ENCODE data around the gene CREB3L4. TPM values are rescaled to one million over a fixed set of nuclear protein-coding genes. Genes with fewer than 3 reads are reported as not detected.
A peak's percentile ranks its signal among the peaks of the same experiment; 100 is the strongest.

Gene CREB3L4
- total and polyA plus RNA-seq, 5 experiments from 2014 or later: 4.3 to 13.2 (median 6.0) TPM

DNA sequence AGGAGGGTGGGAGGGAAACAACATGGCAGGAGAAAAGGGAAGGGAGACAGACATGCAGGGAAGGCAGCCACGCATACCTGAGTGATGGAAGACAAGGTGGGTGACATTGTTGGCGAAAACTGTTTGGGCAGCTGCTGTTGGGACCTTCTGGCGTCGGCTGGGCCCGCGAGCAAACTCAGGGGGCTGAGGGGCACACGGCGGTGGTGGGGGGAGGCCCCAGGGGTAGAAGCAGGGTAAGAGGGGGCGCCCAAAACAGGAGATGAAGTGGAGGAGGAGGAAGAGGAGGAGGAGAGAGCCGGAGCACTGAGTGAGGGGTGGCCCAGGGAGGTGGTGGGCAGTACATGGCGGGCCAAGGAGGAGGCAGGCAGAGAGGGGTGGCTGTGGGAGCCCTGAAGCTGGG, 16.5 kb upstream of the CREB3L4 start:
- Mint-ChIP-seq H3K36me3 (peaks cover 4 to 72% (median 11%) of the 10 kb centered on the region in 3 donors), H3K27me3 (no peaks in the 10 kb centered on the region), H3K4me3 (no peak overlapping the region), H3K27ac (peak overlapping the region in 4 of 10 donors; percentile 9 to 84 (median 64)), H3K9me3 (no peaks in the 10 kb centered on the region), H3K4me1 (peaks cover 29 to 53% (median 48%) of the 10 kb centered on the region in 4 donors)
- POLR2A ChIA-PET: interaction anchor here (0.6 to 14.0 kb wide), 4 partner anchors 11 to 418 kb away, joined by 3 to 315 read pairs (median 4); partner anchors contain the start of genes CREB3L4, CRTC2, GATAD2B and JTB
- no peak for ATAC-seq
- no peak for DNase-seq

GRCh38 chr1:153951801-153952200, 15.9 kb upstream of the CREB3L4 start:
- Mint-ChIP-seq H3K27ac (peak overlapping the region in 8 of 10 donors; percentile 24 to 86 (median 60)), H3K4me1 (peaks cover 32 to 58% (median 53%) of the 10 kb centered on the region in 4 donors), H3K36me3 (peaks cover 4 to 71% (median 11%) of the 10 kb centered on the region in 3 donors), H3K9me3 (no peaks in the 10 kb centered on the region), H3K4me3 (no peak overlapping the region), H3K27me3 (no peaks in the 10 kb centered on the region)
- DNase-seq (no peak), ATAC-seq (no peak)
- POLR2A ChIA-PET: interaction anchor here (0.6 to 1.5 kb wide), 2 partner anchors 29 to 419 kb away, joined by 3 to 6 read pairs; partner anchors contain the start of gene GATAD2B

DNA sequence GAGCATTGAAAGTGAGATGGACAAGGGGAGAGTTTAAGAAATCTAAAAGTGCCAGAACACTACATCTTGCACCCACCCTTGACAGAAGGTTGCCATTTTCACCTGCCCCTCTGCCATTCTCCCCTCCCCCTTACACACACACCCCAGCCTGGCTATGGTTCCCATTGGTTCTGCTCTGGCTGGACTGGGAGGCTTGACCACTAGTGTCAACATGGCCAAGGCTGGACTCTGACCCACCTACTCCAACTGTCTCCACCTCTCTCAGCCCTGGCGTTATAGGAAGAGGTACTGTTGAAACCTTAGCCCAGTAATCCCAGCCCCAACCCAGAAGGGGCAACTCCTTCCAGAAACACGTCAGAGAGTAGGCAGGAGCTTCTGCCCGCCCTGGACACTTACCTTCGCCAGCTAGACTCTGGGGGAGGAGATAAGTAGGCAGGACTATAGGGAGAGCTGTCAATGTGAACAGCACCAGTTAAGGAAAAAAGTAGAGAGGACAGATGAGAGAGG, 13.8 kb upstream of the CREB3L4 start:
- POLR2A ChIA-PET: interaction anchor here (2.9 to 8.7 kb wide), 6 partner anchors 9 to 37 kb away, joined by 12 to 118 read pairs (median 42); partner anchors contain the start of genes CREB3L4, DENND4B, JTB and RAB13
- Mint-ChIP-seq H3K27ac (peak overlapping the region; percentile 47 to 97 (median 86)), H3K9me3 (no peaks in the 10 kb centered on the region), H3K27me3 (no peaks in the 10 kb centered on the region), H3K36me3 (peaks cover 4 to 53% (median 11%) of the 10 kb centered on the region in 3 donors), H3K4me3 (peak overlapping the region in 7 of 10 donors; percentile 14 to 83 (median 41)), H3K4me1 (peaks cover 40 to 61% (median 57%) of the 10 kb centered on the region in 4 donors)
- ATAC-seq (no peak), DNase-seq (no peak)

GRCh38 chr1:153954826-153955225, 12.9 kb upstream of the CREB3L4 start:
- ATAC-seq (no peak), DNase-seq (no peak)
- H3K4me3 Mint-ChIP-seq: peak overlapping the region in 8 of 10 donors; percentile 10 to 95 (median 40)
- H3K9me3 Mint-ChIP-seq: no peaks in the 10 kb centered on the region
- peak overlapping the region in 8 of 10 donors; percentile 71 to 97 (median 90) for H3K27ac Mint-ChIP-seq
- POLR2A ChIA-PET: interaction anchor here (1.0 to 8.7 kb wide), 7 partner anchors 8 to 36 kb away, joined by 4 to 118 read pairs (median 24); partner anchors contain the start of genes CREB3L4, DENND4B, JTB and RAB13
- H3K27me3 Mint-ChIP-seq: no peaks in the 10 kb centered on the region
- peaks cover 4 to 46% (median 11%) of the 10 kb centered on the region in 3 donors for H3K36me3 Mint-ChIP-seq
- H3K4me1 Mint-ChIP-seq: peaks cover 40 to 63% (median 60%) of the 10 kb centered on the region in 4 donors

DNA sequence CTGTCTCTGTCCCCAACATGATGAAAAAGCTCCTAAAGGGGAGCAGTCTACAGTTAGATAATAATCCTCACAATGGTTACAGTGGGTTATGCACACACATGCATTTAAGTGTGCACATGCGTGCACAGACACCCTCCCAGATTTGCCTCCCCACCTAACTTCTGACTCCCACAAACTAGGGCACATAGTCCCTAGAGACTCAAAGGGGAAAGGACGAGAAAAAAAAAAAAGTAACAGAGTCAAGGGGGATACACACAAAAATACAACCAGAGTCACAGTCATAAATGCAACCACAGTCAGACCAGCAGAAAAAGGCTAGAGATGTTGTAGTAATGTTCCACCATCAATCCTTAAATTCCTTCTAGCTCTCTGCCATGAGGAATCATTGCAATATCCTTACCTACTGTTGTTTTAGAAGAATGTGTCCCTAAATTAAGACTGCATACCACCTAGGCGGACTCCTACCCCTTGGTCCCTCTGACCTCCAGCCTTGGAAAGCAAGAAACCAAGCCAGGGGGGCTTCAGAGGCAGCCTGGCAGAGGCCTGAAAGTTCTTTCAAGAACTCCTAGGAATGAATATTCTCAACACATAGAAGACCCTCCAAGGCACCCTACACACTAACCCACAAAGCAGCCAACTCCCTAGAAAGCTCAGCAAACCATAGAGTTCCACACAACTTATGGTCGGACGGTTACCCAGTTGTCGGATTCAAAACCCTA, 10.5 kb upstream of the CREB3L4 start:
- ATAC-seq: peak in 1 of 2 donors; percentile 2
- POLR2A ChIA-PET: interaction anchor here (0.8 to 13.8 kb wide), 10 partner anchors 10 to 285 kb away, joined by 3 to 315 read pairs (median 32); partner anchors contain the start of genes CREB3L4, DENND4B, GATAD2B and JTB

DNA sequence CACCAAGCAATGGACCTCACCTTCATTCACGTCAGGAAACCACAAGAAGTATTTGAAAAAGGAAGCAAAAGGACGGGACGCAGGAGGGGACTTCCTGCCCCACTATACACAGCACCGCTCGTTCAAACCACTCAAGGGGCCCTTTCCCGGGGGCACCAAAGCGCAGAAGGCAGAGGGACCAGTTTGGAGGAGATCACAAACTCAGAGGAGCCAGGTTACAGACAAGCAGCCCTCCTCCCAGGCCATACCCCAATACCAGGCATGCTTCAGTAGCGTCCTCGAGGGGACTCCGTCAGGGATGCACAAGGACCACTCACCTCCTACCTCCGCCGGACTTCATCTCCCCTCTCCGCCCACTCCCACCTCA, 10.0 kb upstream of the CREB3L4 start:
- POLR2A ChIA-PET: interaction anchor here (0.9 to 13.8 kb wide), 8 partner anchors 10 to 38 kb away, joined by 3 to 315 read pairs (median 52); partner anchors contain the start of genes CREB3L4, DENND4B, GATAD2B and JTB
- Mint-ChIP-seq H3K36me3 (peaks cover 0 to 17% (median 5%) of the 10 kb centered on the region in 3 donors), H3K4me1 (peaks cover 36 to 78% (median 62%) of the 10 kb centered on the region in 4 donors)

More for the DNA sequence above, 10.5 kb upstream of the CREB3L4 start:
- peak overlapping the region; percentile 85 to 98 (median 96) for H3K27ac Mint-ChIP-seq
- H3K9me3 Mint-ChIP-seq: no peaks in the 10 kb centered on the region
- no peak for DNase-seq
- peak overlapping the region; percentile 86 to 100 (median 98) for H3K4me3 Mint-ChIP-seq
- H3K27me3 Mint-ChIP-seq: no peaks in the 10 kb centered on the region
- peaks cover 0 to 22% (median 5%) of the 10 kb centered on the region in 3 donors for H3K36me3 Mint-ChIP-seq
- H3K4me1 Mint-ChIP-seq: peaks cover 31 to 73% (median 58%) of the 10 kb centered on the region in 4 donors

DNA sequence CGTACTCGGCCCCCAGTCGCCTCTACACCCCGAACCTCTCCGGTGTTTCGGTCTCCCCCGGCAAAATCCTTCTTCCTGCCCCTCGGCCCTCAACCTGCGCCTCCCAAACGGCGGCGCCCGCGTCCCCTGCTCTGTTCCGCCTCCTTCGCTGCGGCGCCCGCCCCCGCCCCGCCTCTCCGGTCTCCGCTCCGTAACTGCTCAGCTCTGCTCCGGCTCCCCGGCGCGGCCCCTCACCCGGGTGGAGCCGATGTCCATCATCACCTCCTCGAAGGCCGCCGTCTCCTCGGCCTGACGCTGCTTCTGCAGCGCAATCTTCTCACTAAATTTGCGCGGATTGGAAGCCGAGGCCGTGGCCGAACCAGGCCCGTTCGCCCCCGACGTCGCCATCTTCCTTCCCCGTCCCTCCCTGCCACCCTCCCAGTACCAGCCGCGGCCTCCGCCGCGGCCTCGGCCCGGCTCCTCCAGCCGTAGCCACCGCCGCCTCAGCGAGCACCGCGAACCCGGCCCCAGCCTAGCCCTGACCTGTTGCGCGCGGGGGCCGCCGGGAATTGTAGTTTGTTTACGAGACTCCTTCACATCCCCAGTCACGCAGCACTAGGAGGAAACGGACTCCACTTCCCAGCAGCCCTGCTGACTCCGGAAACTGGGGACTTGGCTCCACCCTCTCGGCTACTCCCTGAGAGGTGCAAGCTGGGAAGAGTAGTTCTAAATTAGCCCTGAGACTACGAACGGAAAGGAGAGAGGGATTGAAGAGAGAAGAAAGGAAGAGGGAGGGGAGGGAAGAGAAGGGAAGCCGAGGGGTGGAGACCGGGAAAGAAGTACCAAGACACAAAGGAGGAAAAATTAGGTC, 9.4 kb upstream of the CREB3L4 start, which contains the start of gene CRTC2:
CRTC2 (minus strand) TSS at position 502 of the 850 bp plus-strand sequence; CDS start at position 387, 115 bp downstream.
- Mint-ChIP-seq H3K9me3 (no peaks in the 10 kb centered on the region), H3K27ac (peak within 1 kb of the TSS; percentile 85 to 98 (median 96)), H3K4me3 (peak within 1 kb of the TSS; percentile 86 to 100 (median 98)), H3K27me3 (no peaks in the 10 kb centered on the region), H3K4me1 (peaks cover 37 to 79% (median 63%) of the 10 kb centered on the region in 4 donors), H3K36me3 (peaks cover 0 to 10% (median 3%) of the 10 kb centered on the region in 3 donors)
- ATAC-seq (peak; percentile 84 to 88), DNase-seq (peak; percentile 91 to 98 (median 96))
- POLR2A ChIA-PET: interaction anchor here (0.6 to 13.8 kb wide), 9 partner anchors 9 to 131 kb away, joined by 3 to 315 read pairs (median 42); partner anchors contain the start of genes CREB3L4, DENND4B, GATAD2B and JTB

More for the DNA sequence above, 10.0 kb upstream of the CREB3L4 start:
- peak overlapping the region; percentile 86 to 100 (median 98) for H3K4me3 Mint-ChIP-seq
- ATAC-seq (peak; percentile 23 to 29), DNase-seq (peak in 7 of 10 donors; percentile 27 to 71 (median 50))
- no peaks in the 10 kb centered on the region for H3K27me3 Mint-ChIP-seq
- no peaks in the 10 kb centered on the region for H3K9me3 Mint-ChIP-seq
- H3K27ac Mint-ChIP-seq: peak overlapping the region; percentile 85 to 98 (median 96)

DNA sequence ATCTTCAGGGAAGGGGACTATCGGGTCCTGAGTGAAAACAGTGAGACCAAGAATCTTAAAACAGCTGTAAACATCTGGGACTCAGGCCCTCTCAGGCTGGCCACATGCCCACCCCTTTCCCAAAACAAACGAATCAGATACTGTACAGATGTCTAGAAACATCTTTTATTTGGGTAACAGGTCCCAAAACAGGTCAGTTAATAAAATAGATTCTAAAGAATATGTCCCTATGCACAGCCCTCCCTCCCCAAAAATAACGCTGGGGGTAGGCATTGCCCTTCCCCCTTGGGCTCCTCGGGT, 8.8 kb upstream of the CREB3L4 start:
- peak overlapping the region; percentile 85 to 98 (median 96) for H3K27ac Mint-ChIP-seq
- peak overlapping the region; percentile 86 to 100 (median 98) for H3K4me3 Mint-ChIP-seq
- peaks cover 38 to 80% (median 63%) of the 10 kb centered on the region in 4 donors for H3K4me1 Mint-ChIP-seq
- peaks cover 0 to 2% (median 0%) of the 10 kb centered on the region in 9 donors for H3K9me3 Mint-ChIP-seq
- no peak for ATAC-seq
- H3K27me3 Mint-ChIP-seq: no peaks in the 10 kb centered on the region
- POLR2A ChIA-PET: interaction anchor here (0.6 to 13.8 kb wide), 7 partner anchors 9 to 132 kb away, joined by 3 to 315 read pairs (median 61); partner anchors contain the start of genes CREB3L4, DENND4B, GATAD2B and JTB
- no peak for DNase-seq
- H3K36me3 Mint-ChIP-seq: peaks cover 0 to 6% (median 0%) of the 10 kb centered on the region in 3 donors

GRCh38 chr1:153959454-153959853, 8.2 kb upstream of the CREB3L4 start:
- ATAC-seq (no peak), DNase-seq (no peak)
- Mint-ChIP-seq H3K36me3 (peaks cover 0 to under 1% (median 0%) of the 10 kb centered on the region in 3 donors), H3K9me3 (peaks cover 0 to 2% (median 0%) of the 10 kb centered on the region in 9 donors), H3K4me3 (peak overlapping the region in 4 of 10 donors; percentile 26 to 95 (median 52)), H3K27ac (peak overlapping the region; percentile 28 to 97 (median 92)), H3K4me1 (peaks cover 35 to 80% (median 63%) of the 10 kb centered on the region in 4 donors), H3K27me3 (no peaks in the 10 kb centered on the region)
- POLR2A ChIA-PET: interaction anchor here (0.8 to 13.8 kb wide), 7 partner anchors 8 to 37 kb away, joined by 3 to 315 read pairs (median 61); partner anchors contain the start of genes CREB3L4, DENND4B, GATAD2B and JTB

DNA sequence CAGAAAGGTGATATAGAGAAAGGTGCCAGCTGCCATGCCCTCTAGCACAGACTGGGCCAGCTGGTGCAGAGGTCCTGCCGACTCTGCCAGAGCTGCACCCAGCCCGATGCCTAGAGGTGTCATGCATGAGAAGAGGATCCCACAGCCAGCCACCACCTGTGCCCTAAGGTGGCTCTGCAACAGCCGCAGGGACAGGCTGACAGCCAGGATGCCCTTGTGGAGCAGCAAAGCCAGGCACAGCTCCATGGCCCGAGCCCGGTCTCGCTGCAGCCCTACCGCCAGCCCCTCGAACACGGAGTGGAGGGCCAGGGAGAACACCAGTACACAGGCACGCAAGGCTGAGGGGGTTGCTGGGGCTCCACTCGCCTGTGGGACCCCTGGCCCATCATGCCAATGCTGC, 7.5 kb upstream of the CREB3L4 start:
- peaks cover 0 to 2% (median 0%) of the 10 kb centered on the region in 9 donors for H3K9me3 Mint-ChIP-seq
- POLR2A ChIA-PET: interaction anchor here (0.8 to 13.8 kb wide), 4 partner anchors 10 to 38 kb away, joined by 3 to 315 read pairs (median 52); partner anchors contain the start of genes DENND4B, GATAD2B and RPS27
- ATAC-seq (no peak), DNase-seq (no peak)
- no peak overlapping the region for H3K4me3 Mint-ChIP-seq
- H3K4me1 Mint-ChIP-seq: peaks cover 35 to 75% (median 61%) of the 10 kb centered on the region in 4 donors
- H3K36me3 Mint-ChIP-seq: no peaks in the 10 kb centered on the region
- peak overlapping the region in 6 of 10 donors; percentile 28 to 95 (median 82) for H3K27ac Mint-ChIP-seq
- H3K27me3 Mint-ChIP-seq: no peaks in the 10 kb centered on the region

- no peaks in the 10 kb centered on the region for H3K27me3 Mint-ChIP-seq
- H3K9me3 Mint-ChIP-seq: peaks cover 0 to 2% (median 0%) of the 10 kb centered on the region in 9 donors
- ATAC-seq (no peak), DNase-seq (no peak)
- peak overlapping the region in 9 of 10 donors; percentile 33 to 99 (median 64) for H3K27ac Mint-ChIP-seq
- POLR2A ChIA-PET: interaction anchor here (1.0 to 13.8 kb wide), 5 partner anchors 9 to 39 kb away, joined by 4 to 315 read pairs (median 42); partner anchors contain the start of genes DENND4B, GATAD2B and RPS27
- peak overlapping the region in 4 of 10 donors; percentile 25 to 97 (median 54) for H3K4me3 Mint-ChIP-seq
- H3K36me3 Mint-ChIP-seq: no peaks in the 10 kb centered on the region
- peaks cover 36 to 75% (median 62%) of the 10 kb centered on the region in 4 donors for H3K4me1 Mint-ChIP-seq
Measured at GRCh38 chr1:153961421-153961820, 6.3 kb upstream of the CREB3L4 start.
